Body of pancreas (tissue), 2 donors: ENCODE data around the gene CYP2D6. TPM values are rescaled to one million over a fixed set of nuclear protein-coding genes. Genes with fewer than 3 reads are reported as not detected.

ENCODE experiments used
- total RNA-seq, 2 donors: library from RNA; depleted of rRNA; stranded (reverse); fragments of >200 nt; gene quantifications; one replicate each; pipeline ENCODE4 v1.1.0, GENCODE V29; 2016

Gene CYP2D6
- total RNA-seq, 2 donors from 2014 or later = 0.52 to 2.0 TPM

Other genes starting within 250 kb of the CYP2D6 start
- not detected for gene SHISA8, start 215.7 kb downstream of the CYP2D6 start, total RNA-seq
- gene TNFRSF13C, start 204.0 kb downstream of the CYP2D6 start, total RNA-seq = not detected
- gene CENPM, start 183.7 kb downstream of the CYP2D6 start, total RNA-seq = not detected
- gene SEPTIN3, start 161.4 kb downstream of the CYP2D6 start, total RNA-seq = under 1 TPM in 1 of 2 donors, not detected in 1; 0.52 TPM
- 10 to 100 TPM in 1 of 2 donors, 1 to 10 TPM in 1; 5.2 to 11.2 TPM for gene WBP2NL, start 132.0 kb downstream of the CYP2D6 start, total RNA-seq
- 10 to 100 TPM in 1 of 2 donors, 1 to 10 TPM in 1; 8.2 to 11.2 TPM for gene NAGA, start 60.0 kb downstream of the CYP2D6 start, total RNA-seq
- 10 to 100 TPM in 1 of 2 donors, 1 to 10 TPM in 1; 9.2 to 12.2 TPM for gene PHETA2, start 56.6 kb downstream of the CYP2D6 start, total RNA-seq
- gene SMDT1, start 51.1 kb downstream of the CYP2D6 start, total RNA-seq = 10 to 100 TPM; 13.8 to 14.8 TPM
- gene NDUFA6, start 40.0 kb downstream of the CYP2D6 start, total RNA-seq = 10 to 100 TPM; 18.9 to 30.3 TPM
- gene TCF20, start 139.8 kb upstream of the CYP2D6 start, total RNA-seq = 10 to 100 TPM; 17.8 to 19.7 TPM